Measurements from ENCODE around the gene MLLT1. TPM values are rescaled to one million over a fixed set of nuclear protein-coding genes. Genes with fewer than 3 reads are reported as not detected.

Gene MLLT1
- total RNA-seq, 1 experiment from 2014 or later: 13.4 TPM

GRCh38 chr19:6233056-6233826, 46.5 kb downstream of the MLLT1 start:
- peaks cover 60% of the 10 kb centered on the region for H3K4me1 ChIP-seq (replicated peaks)
- no peaks in the 10 kb centered on the region for H3K27me3 ChIP-seq (replicated peaks)
- DNase-seq (ENCODE audit: low read depth in 1 of 2, low spot score in 2 of 2): peak in 1 of 2 experiments; percentile 18
- H3K4me3 ChIP-seq: no peak overlapping the region
- H3K9me3 ChIP-seq (replicated peaks): no peaks in the 10 kb centered on the region
- H3K36me3 ChIP-seq: peaks cover 27% of the 10 kb centered on the region
- peak overlapping the region; percentile 14; the same call in 1 of the 2 replicates for H3K27ac ChIP-seq

GRCh38 chr19:6232601-6233055, 47.1 kb downstream of the MLLT1 start:
- Histone ChIP-seq H3K27ac (peak overlapping the region; percentile 14; the same call in 1 of the 2 replicates), H3K4me3 (no peak overlapping the region), H3K4me1 (replicated peaks) (peaks cover 65% of the 10 kb centered on the region), H3K27me3 (replicated peaks) (no peaks in the 10 kb centered on the region), H3K9me3 (replicated peaks) (no peaks in the 10 kb centered on the region), H3K36me3 (peaks cover 31% of the 10 kb centered on the region)
- peak in 1 of 2 experiments; percentile 38 for DNase-seq (ENCODE audit: low read depth in 1 of 2, low spot score in 2 of 2)

- peaks cover 65% of the 10 kb centered on the region for H3K4me1 ChIP-seq (replicated peaks)
- DNase-seq (ENCODE audit: low read depth in 1 of 2, low spot score in 2 of 2): no peak
- H3K36me3 ChIP-seq: peaks cover 43% of the 10 kb centered on the region
Observed at GRCh38 chr19:6230991-6231448, 48.8 kb downstream of the MLLT1 start.

GRCh38 chr19:6229951-6230712, 49.6 kb downstream of the MLLT1 start:
- H3K4me1 ChIP-seq (replicated peaks): peaks cover 62% of the 10 kb centered on the region
- no peaks in the 10 kb centered on the region for H3K27me3 ChIP-seq (replicated peaks)
- no peak for DNase-seq (ENCODE audit: low read depth in 1 of 2, low spot score in 2 of 2)
- no peak overlapping the region for H3K27ac ChIP-seq
- H3K36me3 ChIP-seq: peaks cover 52% of the 10 kb centered on the region
- no peak overlapping the region for H3K4me3 ChIP-seq
- H3K9me3 ChIP-seq (replicated peaks): no peaks in the 10 kb centered on the region

More at GRCh38 chr19:6230991-6231448, 48.8 kb downstream of the MLLT1 start:
- Histone ChIP-seq H3K27ac (no peak overlapping the region), H3K9me3 (replicated peaks) (no peaks in the 10 kb centered on the region), H3K27me3 (replicated peaks) (no peaks in the 10 kb centered on the region), H3K4me3 (no peak overlapping the region)

- H3K4me1 ChIP-seq (replicated peaks): peaks cover 55% of the 10 kb centered on the region
- no peak for DNase-seq (ENCODE audit: low read depth in 1 of 2, low spot score in 2 of 2)
- no peak overlapping the region for H3K4me3 ChIP-seq
- H3K27me3 ChIP-seq (replicated peaks): no peaks in the 10 kb centered on the region
- no peaks in the 10 kb centered on the region for H3K9me3 ChIP-seq (replicated peaks)
- H3K36me3 ChIP-seq: peaks cover 57% of the 10 kb centered on the region
- no peak overlapping the region for H3K27ac ChIP-seq
Observed at GRCh38 chr19:6229216-6229913, 50.4 kb downstream of the MLLT1 start.

GRCh38 chr19:6228551-6229215, 51.1 kb downstream of the MLLT1 start:
- DNase-seq (ENCODE audit: low read depth in 1 of 2, low spot score in 2 of 2): peak; percentile 83 to 88
- Histone ChIP-seq H3K4me1 (replicated peaks) (peaks cover 48% of the 10 kb centered on the region), H3K36me3 (peaks cover 59% of the 10 kb centered on the region), H3K9me3 (replicated peaks) (no peaks in the 10 kb centered on the region), H3K4me3 (no peak overlapping the region), H3K27ac (no peak overlapping the region), H3K27me3 (replicated peaks) (no peaks in the 10 kb centered on the region)

- Histone ChIP-seq H3K36me3 (peaks cover 66% of the 10 kb centered on the region), H3K27ac (no peak overlapping the region), H3K4me1 (replicated peaks) (peaks cover 40% of the 10 kb centered on the region), H3K9me3 (replicated peaks) (no peaks in the 10 kb centered on the region), H3K27me3 (replicated peaks) (no peaks in the 10 kb centered on the region), H3K4me3 (no peak overlapping the region)
- DNase-seq (ENCODE audit: low read depth in 1 of 2, low spot score in 2 of 2): no peak
Observed at GRCh38 chr19:6227936-6228325, 51.8 kb downstream of the MLLT1 start.

GRCh38 chr19:6227156-6227935, 52.4 kb downstream of the MLLT1 start:
- no peak overlapping the region for H3K4me3 ChIP-seq
- H3K4me1 ChIP-seq (replicated peaks): peaks cover 34% of the 10 kb centered on the region
- H3K9me3 ChIP-seq (replicated peaks): no peaks in the 10 kb centered on the region
- H3K36me3 ChIP-seq: peaks cover 66% of the 10 kb centered on the region
- H3K27ac ChIP-seq: no peak overlapping the region
- no peak for DNase-seq (ENCODE audit: low read depth in 1 of 2, low spot score in 2 of 2)
- no peaks in the 10 kb centered on the region for H3K27me3 ChIP-seq (replicated peaks)

GRCh38 chr19:6226444-6227155, 53.2 kb downstream of the MLLT1 start:
- no peaks in the 10 kb centered on the region for H3K27me3 ChIP-seq (replicated peaks)
- DNase-seq (ENCODE audit: low read depth in 1 of 2, low spot score in 2 of 2): no peak
- no peak overlapping the region for H3K4me3 ChIP-seq
- no peaks in the 10 kb centered on the region for H3K9me3 ChIP-seq (replicated peaks)
- peaks cover 27% of the 10 kb centered on the region for H3K4me1 ChIP-seq (replicated peaks)
- no peak overlapping the region for H3K27ac ChIP-seq
- H3K36me3 ChIP-seq: peaks cover 71% of the 10 kb centered on the region

- H3K27ac ChIP-seq: no peak overlapping the region
- H3K27me3 ChIP-seq (replicated peaks): no peaks in the 10 kb centered on the region
- peaks cover 77% of the 10 kb centered on the region for H3K36me3 ChIP-seq
- peaks cover 26% of the 10 kb centered on the region for H3K4me1 ChIP-seq (replicated peaks)
- DNase-seq (ENCODE audit: low read depth in 1 of 2, low spot score in 2 of 2): no peak
- H3K4me3 ChIP-seq: no peak overlapping the region
- H3K9me3 ChIP-seq (replicated peaks): no peaks in the 10 kb centered on the region
Observed at GRCh38 chr19:6226012-6226411, 53.8 kb downstream of the MLLT1 start.

- H3K27ac ChIP-seq: no peak overlapping the region
- no peak for DNase-seq (ENCODE audit: low read depth in 1 of 2, low spot score in 2 of 2)
- H3K4me1 ChIP-seq (replicated peaks): peaks cover 26% of the 10 kb centered on the region
- no peaks in the 10 kb centered on the region for H3K27me3 ChIP-seq (replicated peaks)
- H3K36me3 ChIP-seq: peaks cover 79% of the 10 kb centered on the region
- H3K4me3 ChIP-seq: no peak overlapping the region
- no peaks in the 10 kb centered on the region for H3K9me3 ChIP-seq (replicated peaks)
Observed at GRCh38 chr19:6225232-6225865, 54.4 kb downstream of the MLLT1 start.

GRCh38 chr19:6224308-6224675, 55.5 kb downstream of the MLLT1 start:
- no peak for DNase-seq (ENCODE audit: low read depth in 1 of 2, low spot score in 2 of 2)
- peaks cover 72% of the 10 kb centered on the region for H3K36me3 ChIP-seq
- no peak overlapping the region for H3K27ac ChIP-seq
- no peaks in the 10 kb centered on the region for H3K27me3 ChIP-seq (replicated peaks)
- H3K4me1 ChIP-seq (replicated peaks): peaks cover 16% of the 10 kb centered on the region
- H3K4me3 ChIP-seq: no peak overlapping the region
- H3K9me3 ChIP-seq (replicated peaks): no peaks in the 10 kb centered on the region
